Neuronal stem cell (in vitro differentiated cells): ENCODE results near the gene TOPBP1.

Experiments
- DNase-seq: peaks from one replicate; pipeline ENCODE4 v3.0.0-alpha.2; 2013; ENCODE audit warnings: low spot score
- H2AFZ ChIP-seq: one replicate; pipeline ENCODE4 v1.6.1; 2013; ENCODE audit warnings: mild to moderate bottlenecking, low read length, inconsistent platforms
- H2AK5ac ChIP-seq: 2 replicates; pipeline ENCODE4 v1.6.1; 2013; ENCODE audit warnings: low read depth, mild to moderate bottlenecking, inconsistent platforms, low read length, moderate library complexity, mixed read lengths
- H2BK120ac ChIP-seq: 2 replicates; pipeline ENCODE4 v1.6.1; 2013; ENCODE audit warnings: low read depth, mild to moderate bottlenecking, inconsistent platforms, low read length, moderate library complexity, mixed read lengths
- H2BK12ac ChIP-seq: one replicate; pipeline ENCODE4 v1.6.1; 2013; ENCODE audit warnings: low read length, inconsistent platforms
- H2BK15ac ChIP-seq: 2 replicates; pipeline ENCODE4 v1.6.1; 2013; ENCODE audit warnings: mild to moderate bottlenecking, low read length, inconsistent platforms, mixed read lengths
- H2BK5ac ChIP-seq: one replicate; pipeline ENCODE4 v1.6.1; 2013; ENCODE audit warnings: inconsistent platforms, mild to moderate bottlenecking, low read length, moderate library complexity
- H3K14ac ChIP-seq: one replicate; pipeline ENCODE4 v1.6.1; 2013; ENCODE audit warnings: low read length, inconsistent platforms
- H3K18ac ChIP-seq: 2 replicates; pipeline ENCODE4 v1.6.1; 2013; ENCODE audit warnings: low read length, inconsistent platforms
- H3K23ac ChIP-seq: 2 replicates; pipeline ENCODE4 v1.6.1; 2013; ENCODE audit warnings: low read depth, mild to moderate bottlenecking, mixed read lengths, low read length, inconsistent platforms; ENCODE audit not compliant: poor library complexity
- H3K27ac ChIP-seq: replicated peaks from 3 replicates; pipeline ENCODE4 v1.5.1; 2013; ENCODE audit warnings: low read length, inconsistent platforms
- H3K27me3 ChIP-seq, 3 experiments: 2 replicates each; pipeline ENCODE4 v1.6.1; 2013; ENCODE audit warnings: low read length in 3 of 3, mild to moderate bottlenecking in 2 of 3, inconsistent platforms in 1 of 3, low read depth in 1 of 3, mixed read lengths in 1 of 3, moderate library complexity in 1 of 3; ENCODE audit not compliant: control insufficient read depth in 3 of 3, insufficient read depth in 3 of 3
- H3K36me3 ChIP-seq, 2 donors: replicated peaks in 1 of 2; 2 replicates each; pipeline ENCODE4 v1.6.1; 2013; ENCODE audit warnings: low read length in 2 of 2; ENCODE audit not compliant: control insufficient read depth in 2 of 2, insufficient read depth in 2 of 2
- H3K4ac ChIP-seq: 2 replicates; pipeline ENCODE4 v1.6.1; 2013; ENCODE audit warnings: inconsistent platforms, mild to moderate bottlenecking, low read length, moderate library complexity
- H3K4me1 ChIP-seq, 2 donors: 1 replicate in 1 of 2; 2 replicates in 1 of 2; pipeline ENCODE4 v1.6.1; 2013; ENCODE audit warnings: low read length in 2 of 2, low read depth in 1 of 2; ENCODE audit not compliant: control insufficient read depth in 2 of 2, insufficient read depth in 1 of 2
- H3K4me2 ChIP-seq: one replicate; pipeline ENCODE4 v1.6.1; 2013; ENCODE audit warnings: mild to moderate bottlenecking, low read length, inconsistent platforms; ENCODE audit not compliant: insufficient read depth, poor library complexity, severe bottlenecking
- H3K4me3 ChIP-seq, 2 donors: 2 replicates each; pipeline ENCODE4 v1.5.1; 2013; ENCODE audit warnings: low read length in 2 of 2, mild to moderate bottlenecking in 2 of 2, inconsistent platforms in 1 of 2, moderate library complexity in 1 of 2
- H3K79me1 ChIP-seq: one replicate; pipeline ENCODE4 v1.6.1; 2013; ENCODE audit warnings: low read depth, mild to moderate bottlenecking, inconsistent platforms, low read length, moderate library complexity
- H3K9ac ChIP-seq: one replicate; pipeline ENCODE4 v1.6.1; 2013; ENCODE audit warnings: mild to moderate bottlenecking, low read depth, low read length, inconsistent platforms; ENCODE audit not compliant: poor library complexity
- H3K9me3 ChIP-seq, 2 donors: replicated peaks in 1 of 2; 2 replicates each; pipeline versions ENCODE3 to v1.6.1; 2013; ENCODE audit warnings: low read length in 2 of 2, mild to moderate bottlenecking in 2 of 2, inconsistent platforms in 1 of 2, low read depth in 1 of 2, mixed read lengths in 1 of 2, moderate library complexity in 1 of 2; ENCODE audit not compliant: control insufficient read depth in 2 of 2, insufficient read depth in 1 of 2
- H4K8ac ChIP-seq: one replicate; pipeline ENCODE4 v1.6.1; 2013; ENCODE audit warnings: low read depth, mild to moderate bottlenecking, inconsistent platforms, low read length, moderate library complexity
- H4K91ac ChIP-seq: one replicate; pipeline ENCODE4 v1.6.1; 2013; ENCODE audit warnings: low read length, low read depth, mild to moderate bottlenecking, inconsistent platforms; ENCODE audit not compliant: poor library complexity
- WGBS, 2 donors: extraction: QIAGEN DNeasy Blood & Tissue Kit; methylation state at CpG; one replicate each; pipeline ENCODE4 v1.1.7; 2013; ENCODE audit warnings: missing lambda C conversion rate in 2 of 2, mixed read lengths in 1 of 2; ENCODE audit not compliant: insufficient read length in 2 of 2, insufficient replicate concordance in 1 of 2; ENCODE audit errors: extremely low coverage in 2 of 2; 5-methylcytosine and 5-hydroxymethylcytosine counted together

The TOPBP1 gene

DNA sequence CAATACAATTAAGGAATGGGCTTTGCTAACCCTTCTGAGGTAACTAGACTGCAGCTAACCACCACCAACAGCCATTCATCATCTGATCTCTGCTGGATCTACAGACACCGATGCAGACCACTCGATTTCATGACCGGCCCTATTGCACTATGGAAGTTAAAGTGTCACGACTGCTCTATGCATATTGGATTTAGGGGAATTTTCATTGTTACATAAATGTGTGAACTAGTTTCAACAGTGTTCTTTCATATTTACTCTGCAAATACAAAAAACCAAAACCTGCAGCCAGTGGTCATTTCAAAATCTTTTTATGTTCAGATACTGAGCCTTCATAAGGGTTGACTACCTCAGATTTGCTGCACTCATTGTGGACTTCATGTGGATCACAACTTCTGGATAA, 73.7 kb downstream of the TOPBP1 start:
- H3K27ac ChIP-seq = no peak overlapping the region

DNA sequence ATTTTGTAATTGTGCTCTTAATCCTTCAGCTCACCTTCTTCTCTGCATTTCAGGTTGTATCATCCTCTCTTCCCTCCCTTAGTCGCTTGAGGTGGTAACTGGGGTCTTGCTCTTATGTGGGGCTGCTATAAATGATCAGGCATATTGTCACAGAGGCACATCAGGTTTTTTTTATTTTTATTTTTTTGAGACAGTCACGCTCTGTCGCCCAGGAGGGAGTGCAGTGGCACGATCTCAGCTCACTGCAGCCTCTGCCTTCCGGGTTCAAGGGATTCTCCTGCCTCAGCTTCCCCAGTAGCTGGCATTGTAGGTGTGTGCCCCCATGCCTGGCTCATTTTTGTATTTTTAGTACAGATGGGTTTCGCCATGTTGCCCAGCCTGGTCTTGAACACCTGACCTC, 78.3 kb downstream of the TOPBP1 start:
- Histone ChIP-seq H3K18ac (no peak overlapping the region), H4K91ac (no peak overlapping the region), H3K14ac (no peak overlapping the region), H3K4me2 (no peak overlapping the region), H2AK5ac (no peak overlapping the region), H4K8ac (no peak overlapping the region), H3K79me1 (peaks cover 3% of the 10 kb centered on the region), H2BK5ac (no peak overlapping the region), H3K9ac (no peak overlapping the region), H3K4me1 (peaks cover 0 to 1% of the 10 kb centered on the region in 2 donors), H2BK15ac (no peak overlapping the region), H3K36me3 (peaks cover 24 to 95% of the 10 kb centered on the region in 2 donors), H3K27me3 (no peaks in the 10 kb centered on the region), H2BK12ac (no peak overlapping the region), H3K9me3 (no peaks in the 10 kb centered on the region), H3K23ac (no peak overlapping the region), H3K4me3 (no peak overlapping the region), H3K27ac (no peak overlapping the region), H2AFZ (no peak overlapping the region), H3K4ac (no peak overlapping the region), H2BK120ac (no peak overlapping the region)
- no CpG with 5 or more reads among the region's 6 CpGs for WGBS, 2 donors
- DNase-seq = no peak

More for the DNA sequence above, 73.7 kb downstream of the TOPBP1 start:
- WGBS, 2 donors = no CpG with 5 or more reads among the region's 4 CpGs
- H3K14ac ChIP-seq = peak overlapping the region; percentile 82
- no peaks in the 10 kb centered on the region for H3K9me3 ChIP-seq
- no peak overlapping the region for H3K23ac ChIP-seq
- DNase-seq = no peak
- H3K18ac ChIP-seq = no peak overlapping the region
- no peak overlapping the region for H2BK120ac ChIP-seq
- no peaks in the 10 kb centered on the region for H3K79me1 ChIP-seq
- no peak overlapping the region for H3K9ac ChIP-seq
- H2AK5ac ChIP-seq = no peak overlapping the region
- H2BK12ac ChIP-seq = no peak overlapping the region
- H3K4me1 ChIP-seq = no peaks in the 10 kb centered on the region
- no peak overlapping the region for H3K4ac ChIP-seq
- H2BK5ac ChIP-seq = no peak overlapping the region
- no peak overlapping the region for H3K4me2 ChIP-seq
- no peak overlapping the region for H4K8ac ChIP-seq
- no peak overlapping the region for H2BK15ac ChIP-seq
- H4K91ac ChIP-seq = no peak overlapping the region
- H2AFZ ChIP-seq = no peak overlapping the region
- H3K27me3 ChIP-seq = no peaks in the 10 kb centered on the region
- H3K36me3 ChIP-seq = peaks cover 20 to 71% of the 10 kb centered on the region in 2 donors
- H3K4me3 ChIP-seq = no peak overlapping the region

DNA sequence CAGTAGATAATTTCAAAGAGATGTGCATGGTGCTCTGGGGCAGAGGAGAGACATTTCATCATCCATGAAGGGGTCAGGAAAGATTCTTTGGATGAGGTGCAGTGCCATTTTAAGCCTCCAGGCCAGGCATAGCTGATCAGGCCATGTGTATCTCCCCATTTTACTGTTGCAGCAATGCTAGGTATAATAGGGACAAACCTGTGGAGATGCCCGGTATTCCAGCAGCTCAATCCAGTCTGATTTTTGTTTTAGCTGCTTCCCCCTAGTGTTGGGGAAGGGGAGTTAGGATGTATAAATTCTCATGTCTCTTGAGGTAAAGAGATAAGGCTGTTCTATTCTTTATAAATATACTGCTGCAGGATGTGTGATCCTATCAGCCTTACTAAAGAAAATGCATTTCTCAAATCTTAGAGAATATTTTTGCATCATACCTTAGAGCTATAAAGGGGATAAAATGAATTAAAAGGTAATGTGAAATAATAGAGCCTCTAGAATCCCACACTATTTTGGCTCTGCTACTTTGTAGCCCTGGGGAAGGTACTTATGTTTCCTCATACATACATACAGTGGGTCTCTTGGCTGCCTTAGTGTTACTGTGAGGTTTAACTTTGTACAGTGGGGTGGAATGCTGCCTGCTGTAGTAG, 83.1 kb downstream of the TOPBP1 start:
- Histone ChIP-seq H4K8ac (no peak overlapping the region), H3K4me2 (no peak overlapping the region), H3K4ac (no peak overlapping the region), H2BK5ac (no peak overlapping the region), H3K18ac (no peak overlapping the region), H3K27me3 (no peaks in the 10 kb centered on the region), H3K36me3 (peaks cover 18 to 83% of the 10 kb centered on the region in 2 donors), H2BK120ac (no peak overlapping the region), H3K14ac (no peak overlapping the region), H3K4me3 (no peak overlapping the region), H4K91ac (no peak overlapping the region), H3K4me1 (peaks cover 3 to 4% of the 10 kb centered on the region in 2 donors), H2AFZ (no peak overlapping the region), H3K79me1 (peaks cover 5% of the 10 kb centered on the region), H2BK12ac (no peak overlapping the region), H3K9ac (no peak overlapping the region), H2BK15ac (no peak overlapping the region), H3K9me3 (no peaks in the 10 kb centered on the region), H3K23ac (no peak overlapping the region), H3K27ac (no peak overlapping the region), H2AK5ac (no peak overlapping the region)
- no CpG with 5 or more reads among the region's 1 CpG for WGBS, 2 donors
- DNase-seq = no peak

DNA sequence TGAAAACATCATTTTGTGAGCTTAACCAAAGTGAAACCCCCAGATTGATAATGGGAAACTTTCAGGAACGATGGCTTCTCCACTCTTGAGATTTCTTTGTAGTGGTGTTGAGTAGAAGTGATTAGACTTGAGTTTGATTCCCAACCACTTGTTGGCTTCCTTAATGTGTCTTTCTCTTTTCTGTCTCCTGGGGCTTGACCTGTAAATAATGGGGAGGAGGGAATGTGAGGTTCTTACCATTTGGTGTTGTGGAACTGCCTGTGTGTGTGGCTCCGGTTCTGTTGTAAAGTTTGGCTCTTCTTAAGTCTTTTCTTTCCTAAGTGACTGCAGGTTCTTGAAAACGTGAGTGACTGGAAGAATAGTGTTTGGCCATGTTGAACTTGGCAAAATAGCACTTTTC, 85.6 kb downstream of the TOPBP1 start:
- no peaks in the 10 kb centered on the region for H3K27me3 ChIP-seq

More for the DNA sequence above, 85.6 kb downstream of the TOPBP1 start:
- H3K4me1 ChIP-seq = peaks cover 4 to 8% of the 10 kb centered on the region in 2 donors
- no peak overlapping the region for H2BK5ac ChIP-seq
- no peak overlapping the region for H3K14ac ChIP-seq
- H3K4ac ChIP-seq = no peak overlapping the region
- DNase-seq = no peak
- no peak overlapping the region for H2AFZ ChIP-seq
- H4K91ac ChIP-seq = no peak overlapping the region
- no CpG with 5 or more reads among the region's 3 CpGs for WGBS, 2 donors
- peaks cover 1% of the 10 kb centered on the region for H3K79me1 ChIP-seq
- H3K23ac ChIP-seq = no peak overlapping the region
- no peak overlapping the region for H2AK5ac ChIP-seq
- H3K9ac ChIP-seq = no peak overlapping the region
- no peak overlapping the region for H3K4me3 ChIP-seq
- peaks cover 13 to 59% of the 10 kb centered on the region in 2 donors for H3K36me3 ChIP-seq
- no peak overlapping the region for H4K8ac ChIP-seq
- H3K9me3 ChIP-seq = no peaks in the 10 kb centered on the region
- no peak overlapping the region for H3K27ac ChIP-seq
- no peak overlapping the region for H2BK12ac ChIP-seq
- H2BK120ac ChIP-seq = no peak overlapping the region
- H3K18ac ChIP-seq = no peak overlapping the region
- no peak overlapping the region for H3K4me2 ChIP-seq
- H2BK15ac ChIP-seq = no peak overlapping the region
